AG04449 (cell line): ENCODE measurements around the gene IGSF21.

ENCODE experiments used
- CTCF ChIA-PET: fragments of 350-600 bp; formaldehyde crosslinking; extraction: SDS; loops from one replicate; lab custom pipeline; 2021; ENCODE audit warnings: antibody characterized with exemption; lab: Yijun Ruan, JAX
- POLR2A ChIA-PET: fragments of 400-600, 350-600 bp; formaldehyde crosslinking; extraction: SDS; loops from one replicate; lab custom pipeline; 2020; ENCODE audit warnings: antibody characterized with exemption, inconsistent platforms; lab: Yijun Ruan, JAX
- DNase-seq: peaks from one replicate; pipeline ENCODE4 v3.0.0-alpha.2; 2010; ENCODE audit warnings: low read depth, low spot score
- H3K4me3 ChIP-seq: 2 replicates; pipeline ENCODE4 v1.5.1; 2011; ENCODE audit warnings: low read depth, mild to moderate bottlenecking, control low read depth, low read length
- TF ChIP-seq, protein P1 (sequence below): IDR thresholded peaks from one replicate; pipeline ENCODE4 v1.5.1; 2011; ENCODE audit warnings: mild to moderate bottlenecking, moderate library complexity, low read length, control low read depth, inconsistent platforms; ENCODE audit not compliant: insufficient read depth; ENCODE audit errors: missing control alignments

Gene IGSF21

GRCh38 chr1:18144062-18144461 lies 36.5 kb downstream of the IGSF21 start:
- H3K4me3 ChIP-seq = no peak overlapping the region
- POLR2A ChIA-PET = no interaction called here
- TF ChIP-seq, protein P1, sequence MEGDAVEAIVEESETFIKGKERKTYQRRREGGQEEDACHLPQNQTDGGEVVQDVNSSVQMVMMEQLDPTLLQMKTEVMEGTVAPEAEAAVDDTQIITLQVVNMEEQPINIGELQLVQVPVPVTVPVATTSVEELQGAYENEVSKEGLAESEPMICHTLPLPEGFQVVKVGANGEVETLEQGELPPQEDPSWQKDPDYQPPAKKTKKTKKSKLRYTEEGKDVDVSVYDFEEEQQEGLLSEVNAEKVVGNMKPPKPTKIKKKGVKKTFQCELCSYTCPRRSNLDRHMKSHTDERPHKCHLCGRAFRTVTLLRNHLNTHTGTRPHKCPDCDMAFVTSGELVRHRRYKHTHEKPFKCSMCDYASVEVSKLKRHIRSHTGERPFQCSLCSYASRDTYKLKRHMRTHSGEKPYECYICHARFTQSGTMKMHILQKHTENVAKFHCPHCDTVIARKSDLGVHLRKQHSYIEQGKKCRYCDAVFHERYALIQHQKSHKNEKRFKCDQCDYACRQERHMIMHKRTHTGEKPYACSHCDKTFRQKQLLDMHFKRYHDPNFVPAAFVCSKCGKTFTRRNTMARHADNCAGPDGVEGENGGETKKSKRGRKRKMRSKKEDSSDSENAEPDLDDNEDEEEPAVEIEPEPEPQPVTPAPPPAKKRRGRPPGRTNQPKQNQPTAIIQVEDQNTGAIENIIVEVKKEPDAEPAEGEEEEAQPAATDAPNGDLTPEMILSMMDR = no peak
- CTCF ChIA-PET = interaction anchor here (1.2 kb wide), 1 partner anchor 44 kb away, joined by 3 read pairs; no protein-coding TSS in a partner anchor
- DNase-seq = no peak

- ChIA-PET CTCF (interaction anchor here (1.2 kb wide), 1 partner anchor 45 kb away, joined by 3 read pairs; no protein-coding TSS in a partner anchor), POLR2A (no interaction called here)
- DNase-seq = no peak
- TF ChIP-seq, protein P1 = no peak
- no peak overlapping the region for H3K4me3 ChIP-seq
Measured at GRCh38 chr1:18144916-18145647, 37.5 kb downstream of the IGSF21 start.

- ChIA-PET CTCF (no interaction called here), POLR2A (no interaction called here)
- DNase-seq = no peak
- H3K4me3 ChIP-seq = no peak overlapping the region
- TF ChIP-seq, protein P1 = no peak
Measured at GRCh38 chr1:18145851-18146618, 38.4 kb downstream of the IGSF21 start.

GRCh38 chr1:18146886-18147285 lies 39.3 kb downstream of the IGSF21 start:
- H3K4me3 ChIP-seq = no peak overlapping the region

DNA sequence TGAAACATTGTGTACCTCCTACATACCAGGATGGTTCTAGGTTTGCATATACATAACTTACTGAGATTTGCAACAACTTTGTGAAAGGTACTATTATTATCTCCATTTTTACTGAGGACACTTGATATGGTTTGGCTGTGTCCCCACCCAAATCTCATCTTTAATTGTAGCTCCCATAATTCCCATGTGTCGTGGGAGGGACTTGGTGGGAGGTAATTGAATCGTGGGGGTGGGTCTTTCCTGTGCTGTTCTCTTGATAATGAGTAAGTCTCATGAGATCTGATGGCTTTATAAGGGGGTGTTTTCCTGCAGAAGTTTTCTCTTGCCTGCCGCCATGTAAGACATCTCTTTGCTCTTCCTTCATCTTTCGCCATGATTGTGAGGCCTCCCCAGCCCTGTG lies 40.1 kb downstream of the IGSF21 start:
- DNase-seq = no peak
- POLR2A ChIA-PET = no interaction called here
- no peak overlapping the region for H3K4me3 ChIP-seq
- TF ChIP-seq, protein P1 = no peak
- CTCF ChIA-PET = no interaction called here

More at GRCh38 chr1:18146886-18147285, 39.3 kb downstream of the IGSF21 start:
- no peak for DNase-seq
- POLR2A ChIA-PET = no interaction called here
- TF ChIP-seq, protein P1 = no peak
- CTCF ChIA-PET = no interaction called here

GRCh38 chr1:18148461-18148860 lies 40.9 kb downstream of the IGSF21 start:
- H3K4me3 ChIP-seq = no peak overlapping the region
- ChIA-PET CTCF (no interaction called here), POLR2A (no interaction called here)
- DNase-seq = no peak
- TF ChIP-seq, protein P1 = no peak
